ENCODE results near the gene TMEM92.

GRCh38 chr17:50303051-50303450 lies 28.8 kb downstream of the TMEM92 start:
- TF ChIP-seq PKNOX1 (IDR thresholded peaks at IDR 0.05) (no peak), FOXK2 (IDR thresholded peaks at IDR 0.05) (no peak), BHLHE40 (IDR thresholded peaks at IDR 0.05; ENCODE audit: borderline replicate concordance) (no peak), L3MBTL2 (conservative IDR thresholded peaks at IDR 0.05) (no peak), HDGF (IDR thresholded peaks at IDR 0.05; ENCODE audit: borderline replicate concordance) (no peak), TARDBP (IDR thresholded peaks at IDR 0.05) (no peak), NFRKB (IDR thresholded peaks at IDR 0.05) (no peak), SUZ12 (IDR thresholded peaks at IDR 0.05) (no peak), ZNF384 (IDR thresholded peaks at IDR 0.05) (no peak)

Data from HEK293T (cell line).